GM12865 (cell line): Measurements from ENCODE around the gene LRRC7.

Source experiments
- DNase-seq: peaks from one replicate; pipeline ENCODE4 v3.0.0; 2010; ENCODE audit warnings: low read depth
- H3K4me3 ChIP-seq: 2 replicates; pipeline ENCODE4 v1.5.1; 2011; ENCODE audit warnings: mild to moderate bottlenecking, low read depth, low read length, control low read depth
- CTCF ChIP-seq: IDR thresholded peaks from 2 replicates; pipeline ENCODE4 v1.5.1; 2011; ENCODE audit warnings: low read length, control low read depth, low read depth, inconsistent platforms; ENCODE audit not compliant: insufficient read depth; ENCODE audit errors: missing control alignments

The LRRC7 gene

GRCh38 chr1:69567652-69568420, at the start of gene LRRC7:
TSS of gene LRRC7 (plus strand) at chr1:69567922. CDS start at chr1:69568640, 718 bp downstream.
- no peak for TF ChIP-seq CTCF
- H3K4me3 ChIP-seq = peak within 1 kb of the TSS; percentile 28
- no peak for DNase-seq

GRCh38 chr1:69519006-69519405, 48.7 kb upstream of the LRRC7 start:
- no peak overlapping the region for H3K4me3 ChIP-seq
- no peak for TF ChIP-seq CTCF
- DNase-seq = no peak

- no peak for DNase-seq
- TF ChIP-seq CTCF = no peak
- H3K4me3 ChIP-seq = no peak overlapping the region
Observed at GRCh38 chr1:69520326-69520725, 47.4 kb upstream of the LRRC7 start.

- H3K4me3 ChIP-seq = no peak overlapping the region
- TF ChIP-seq CTCF = no peak
- DNase-seq = no peak
Observed at GRCh38 chr1:69523032-69523431, 44.7 kb upstream of the LRRC7 start.

GRCh38 chr1:69523461-69523860, 44.3 kb upstream of the LRRC7 start:
- no peak for TF ChIP-seq CTCF
- DNase-seq = no peak
- H3K4me3 ChIP-seq = no peak overlapping the region

GRCh38 chr1:69524015-69524414, 43.7 kb upstream of the LRRC7 start:
- no peak overlapping the region for H3K4me3 ChIP-seq
- no peak for DNase-seq
- no peak for TF ChIP-seq CTCF

GRCh38 chr1:69527273-69527672, 40.4 kb upstream of the LRRC7 start:
- H3K4me3 ChIP-seq = no peak overlapping the region
- no peak for TF ChIP-seq CTCF
- no peak for DNase-seq
